Stomach (tissue), 9 donors: Measurements from ENCODE around the gene IL18BP. TPM values are rescaled to one million over a fixed set of nuclear protein-coding genes. Genes with fewer than 3 reads are reported as not detected.
A peak's percentile ranks its signal among the peaks of the same experiment; 100 is the strongest.

Experiments
- DNase-seq, 2 donors: peaks; one replicate each; pipeline versions ENCODE4 v3.0.0 to v3.0.0-alpha.2; 2013 to 2019
- H3K27ac ChIP-seq, 5 donors: fragments of 200-600 bp in 4 of 5; sonication (generic) in 4 of 5; one replicate each; pipeline ENCODE4 v1.5.1; 2013 to 2019; ENCODE audit warnings: mild to moderate bottlenecking in 1 of 5, moderate library complexity in 1 of 5
- H3K27me3 ChIP-seq, 3 donors: fragments of 200-600 bp; sonication (generic); one replicate each; pipeline ENCODE4 v1.5.1; 2017 to 2019; ENCODE audit warnings: mixed run types in 1 of 3
- H3K36me3 ChIP-seq, 4 donors: fragments of 200-600 bp; sonication (generic); 1 replicate in 3 of 4; 2 replicates in 1 of 4; pipeline ENCODE4 v1.5.1; 2016 to 2019
- H3K4me1 ChIP-seq, 4 donors: fragments of 200-600 bp; sonication (generic); one replicate each; pipeline ENCODE4 v1.5.1; 2016 to 2019
- H3K4me3 ChIP-seq, 4 donors: fragments of 200-600 bp; sonication (generic) in 3 of 4; one replicate each; pipeline ENCODE4 v1.5.1; 2016 to 2019; ENCODE audit warnings: mild to moderate bottlenecking in 1 of 4
- H3K9me3 ChIP-seq, 4 donors: fragments of 200-600 bp; sonication (generic); one replicate each; pipeline ENCODE4 v1.5.1; 2016 to 2019
- CTCF ChIP-seq, 7 experiments: fragments of 450-650 bp in 4 of 7; fragments of 200-600 bp in 3 of 7; sonication (generic) in 3 of 7; IDR thresholded peaks; one replicate each; pipeline ENCODE4 v1.5.1; 2016 to 2019; ENCODE audit warnings: antibody characterized with exemption in 7 of 7, control low read depth in 2 of 7, mild to moderate bottlenecking in 1 of 7
- EP300 ChIP-seq: sonication (generic); formaldehyde crosslinking; IDR thresholded peaks from one replicate; pipeline ENCODE4 v1.6.1; 2017; ENCODE audit warnings: antibody characterized with exemption
- POLR2A ChIP-seq, 4 donors: fragments of 450-650 bp; IDR thresholded peaks; one replicate each; pipeline ENCODE4 v1.6.1; 2016; ENCODE audit warnings: antibody characterized with exemption in 4 of 4, control low read depth in 2 of 4, mild to moderate bottlenecking in 1 of 4, moderate library complexity in 1 of 4
- POLR2AphosphoS5 ChIP-seq, 3 donors: sonication (generic); formaldehyde crosslinking; IDR thresholded peaks; one replicate each; pipeline ENCODE4 v1.6.1; 2016; ENCODE audit warnings: antibody characterized with exemption in 3 of 3
- WGBS, 5 donors: extraction: QIAGEN DNeasy Blood & Tissue Kit in 3 of 5; methylation state at CpG; one replicate each; pipeline versions ENCODE4 v1.1.5 to v1.1.7; 2013 to 2018; 5-methylcytosine and 5-hydroxymethylcytosine counted together
- intact Hi-C: fragments of 100-400 bp; cut with DNase I; formaldehyde crosslinking; loops from one replicate; pipeline ENCODE4 v1.15.1; 2023; ENCODE audit warnings: low total_unique reads
- polyA plus RNA-seq, 3 donors: library from polyadenylated mRNA; stranded (reverse); fragments of 200-250 nt; gene quantifications; one replicate each; pipeline ENCODE4 v1.2.3, GENCODE V29; 2013
- total RNA-seq, 5 donors: library from RNA; depleted of rRNA; stranded (reverse); fragments of >200 nt; gene quantifications; one replicate each; pipeline versions ENCODE4 v1.1.0 to v1.2.3, GENCODE V29; 2014 to 2016
- donor health status: healthy with polysubstance abuse.
- donor health status: Bipolar disorder and iron deficiency.
- donor health status: healthy.

IL18BP gene
- total and polyA plus RNA-seq, 8 donors, result 2.0 to 14.8 (median 5.7) TPM

DNA sequence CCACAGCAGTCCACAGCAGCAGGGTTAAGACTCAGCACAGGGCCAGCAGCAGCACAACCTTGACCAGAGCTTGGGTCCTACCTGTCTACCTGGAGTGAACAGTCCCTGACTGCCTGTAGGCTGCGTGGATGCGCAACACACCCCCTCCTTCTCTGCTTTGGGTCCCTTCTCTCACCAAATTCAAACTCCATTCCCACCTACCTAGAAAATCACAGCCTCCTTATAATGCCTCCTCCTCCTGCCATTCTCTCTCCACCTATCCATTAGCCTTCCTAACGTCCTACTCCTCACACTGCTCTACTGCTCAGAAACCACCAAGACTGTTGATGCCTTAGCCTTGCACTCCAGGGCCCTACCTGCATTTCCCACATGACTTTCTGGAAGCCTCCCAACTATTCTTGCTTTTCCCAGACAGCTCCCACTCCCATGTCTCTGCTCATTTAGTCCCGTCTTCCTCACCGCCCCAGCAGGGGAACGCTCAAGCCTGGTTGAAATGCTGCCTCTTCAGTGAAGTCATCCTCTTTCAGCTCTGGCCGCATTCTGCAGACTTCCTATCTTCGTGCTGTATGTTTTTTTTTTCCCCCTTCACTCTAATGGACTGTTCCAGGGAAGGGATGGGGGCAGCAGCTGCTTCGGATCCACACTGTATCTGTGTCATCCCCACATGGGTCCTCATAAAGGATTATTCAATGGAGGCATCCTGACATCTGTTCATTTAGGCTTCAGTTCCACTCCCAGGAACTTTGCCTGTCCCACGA lies 3.3 kb downstream of the IL18BP start:
- Histone ChIP-seq H3K27ac (peak overlapping the region in 3 of 5 donors; percentile 70 to 88 (median 80)), H3K4me1 (peaks cover 15 to 72% (median 37%) of the 10 kb centered on the region in 4 donors), H3K9me3 (no peaks in the 10 kb centered on the region), H3K27me3 (no peaks in the 10 kb centered on the region), H3K4me3 (no peak overlapping the region), H3K36me3 (peaks cover 44 to 69% (median 66%) of the 10 kb centered on the region in 4 donors)
- intact Hi-C loops, result no loop called here
- peak in 1 of 2 donors; percentile 64 for DNase-seq
- WGBS, 5 donors, result 55 to 64% (median 60%) methylated on average over 10 of the region's 10 CpGs
- TF ChIP-seq CTCF (IDR thresholded peaks at IDR 0.05) (no peak), EP300 (no peak), POLR2A (IDR thresholded peaks at IDR 0.05) (no peak), POLR2AphosphoS5 (IDR thresholded peaks at IDR 0.05) (no peak)

- Histone ChIP-seq H3K27ac (peak overlapping the region in 2 of 5 donors; percentile 70 to 80), H3K36me3 (peaks cover 55 to 80% (median 77%) of the 10 kb centered on the region in 4 donors), H3K4me1 (peaks cover 15 to 72% (median 37%) of the 10 kb centered on the region in 4 donors), H3K27me3 (no peaks in the 10 kb centered on the region), H3K4me3 (no peak overlapping the region), H3K9me3 (no peaks in the 10 kb centered on the region)
- no peak for DNase-seq
- WGBS, 5 donors, result 78 to 83% (median 81%) methylated on average over 12 of the region's 12 CpGs
- no peak for TF ChIP-seq POLR2AphosphoS5 (IDR thresholded peaks at IDR 0.05)
- TF ChIP-seq EP300, result no peak
- TF ChIP-seq CTCF (IDR thresholded peaks at IDR 0.05), result no peak
- TF ChIP-seq POLR2A (IDR thresholded peaks at IDR 0.05), result no peak
- intact Hi-C loops, result no loop called here
Measured at GRCh38 chr11:72002841-72003775, 4.4 kb downstream of the IL18BP start.

DNA sequence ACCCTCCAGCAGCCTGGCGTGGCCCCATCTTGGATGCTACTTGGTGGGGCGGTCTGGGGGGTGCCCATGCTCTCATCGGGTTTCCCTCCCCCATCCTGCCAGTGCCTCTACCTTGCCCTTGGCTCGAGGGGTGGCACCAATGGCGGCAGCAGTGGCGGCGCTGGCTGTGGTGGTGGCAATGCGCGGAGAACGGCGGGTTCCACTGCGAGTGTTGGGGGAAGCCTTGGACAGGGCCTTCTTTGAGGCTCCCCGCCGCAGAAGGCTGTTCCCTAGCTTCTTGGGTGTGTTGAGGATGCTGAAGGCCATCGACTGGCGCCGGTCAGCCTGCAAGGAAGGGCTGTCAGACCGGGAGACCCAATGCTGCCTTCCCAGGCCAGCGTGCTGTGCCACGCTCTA lies 5.1 kb downstream of the IL18BP start:
- 89 to 94% (median 92%) methylated on average over 15 to 20 of the region's 20 CpGs for WGBS, 5 donors
- Histone ChIP-seq H3K27me3 (no peaks in the 10 kb centered on the region), H3K4me1 (peaks cover 15 to 66% (median 33%) of the 10 kb centered on the region in 4 donors), H3K4me3 (no peak overlapping the region), H3K36me3 (peaks cover 62 to 86% (median 83%) of the 10 kb centered on the region in 4 donors), H3K27ac (no peak overlapping the region), H3K9me3 (no peaks in the 10 kb centered on the region)
- no peak for TF ChIP-seq POLR2AphosphoS5 (IDR thresholded peaks at IDR 0.05)
- TF ChIP-seq CTCF (IDR thresholded peaks at IDR 0.05), result no peak
- no peak for TF ChIP-seq EP300
- no peak for TF ChIP-seq POLR2A (IDR thresholded peaks at IDR 0.05)
- no peak for DNase-seq
- intact Hi-C loops, result no loop called here
